ENCODE measurements around the gene UBQLN4.

The UBQLN4 gene

DNA sequence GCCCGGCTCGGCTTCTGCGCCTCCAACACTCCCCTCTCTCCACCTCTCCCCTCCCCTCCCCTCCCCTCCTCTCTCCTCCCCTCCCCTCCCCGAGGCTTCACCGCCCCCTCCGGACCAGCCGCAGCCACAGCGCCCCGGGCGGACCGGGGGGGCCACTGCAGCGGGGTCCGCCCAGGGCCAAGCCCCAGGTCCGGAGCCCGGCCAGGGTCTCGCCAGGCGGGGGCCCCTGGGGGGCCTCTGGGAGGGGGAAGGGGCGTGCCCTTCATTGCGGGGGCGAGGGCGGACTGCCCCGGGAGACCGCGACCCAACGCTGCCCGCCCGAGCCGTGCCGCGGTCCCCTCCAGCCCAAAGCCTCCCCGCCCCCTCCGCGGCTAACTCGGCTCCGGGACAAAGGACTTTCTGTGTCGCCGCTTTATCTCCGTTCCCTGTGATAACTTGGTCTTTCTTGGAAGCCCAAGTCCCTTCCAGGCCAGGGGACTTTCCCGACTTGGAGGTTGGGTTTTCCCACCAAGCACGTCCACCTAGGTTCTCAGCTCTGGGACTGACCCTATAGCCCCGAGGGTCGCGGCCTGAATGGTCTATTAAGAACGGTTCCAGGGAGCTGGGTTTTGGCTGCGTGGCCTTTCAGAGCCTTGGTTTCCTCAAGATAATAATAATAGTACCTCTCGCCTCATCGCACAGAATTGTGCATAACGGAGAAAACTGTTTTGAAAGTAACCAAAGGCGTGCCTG is at the start of gene UBQLN4:
Gene UBQLN4, minus strand, starts transcription at position 31 of the 732 bp plus-strand sequence. CDS start 97 bp downstream, outside the sequence.
- DNase-seq (ENCODE audit: low read depth in 2 of 2), result peak; percentile 81 to 83

DNA sequence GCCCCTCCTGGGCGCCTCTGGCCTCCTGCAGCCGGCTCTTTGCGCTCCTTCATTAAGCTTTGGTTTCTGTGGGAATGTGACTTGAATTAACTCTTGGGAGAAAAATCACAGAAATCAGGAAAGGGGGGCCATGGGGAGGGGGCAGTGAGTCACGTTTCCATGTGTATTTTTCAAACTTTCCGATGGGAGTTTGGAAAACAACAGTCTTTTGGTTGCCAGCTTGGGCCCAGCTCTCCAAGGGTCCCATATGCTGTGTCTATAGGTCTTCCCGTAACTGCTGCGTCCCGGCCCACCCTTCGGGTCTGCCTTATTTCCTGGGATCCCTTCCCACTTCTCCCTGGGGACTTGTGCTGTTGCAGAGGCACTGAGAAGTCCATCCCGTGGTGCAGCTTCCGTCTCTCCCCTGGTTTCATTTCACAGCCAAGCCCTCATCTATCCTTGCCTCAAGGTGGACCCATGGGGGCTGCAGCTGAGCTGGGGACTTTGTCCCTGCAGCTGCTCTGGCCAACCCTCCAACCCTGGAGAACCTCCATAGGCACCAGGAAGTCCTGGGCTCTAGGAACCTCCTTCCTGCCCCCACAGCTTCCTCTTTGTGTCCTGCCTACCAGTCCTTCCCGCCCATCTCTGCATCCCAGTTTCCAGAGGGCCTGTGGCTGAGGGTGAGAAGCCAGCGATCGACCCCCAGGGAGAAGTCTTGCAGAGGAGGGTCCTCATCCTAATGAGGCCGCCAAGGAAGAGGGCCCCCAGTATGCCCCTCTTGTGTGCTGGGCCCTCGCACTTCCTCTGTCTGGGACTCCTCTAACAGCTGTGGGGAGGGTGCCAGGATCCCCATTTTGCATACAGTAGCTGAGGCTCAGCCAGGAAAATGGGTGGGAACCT is 49.3 kb upstream of the UBQLN4 start:
- no peak for DNase-seq (ENCODE audit: low read depth in 2 of 2)

GRCh38 chr1:156101880-156102279 is 48.3 kb upstream of the UBQLN4 start:
- DNase-seq (ENCODE audit: low read depth in 2 of 2), result no peak

GRCh38 chr1:156100205-156100995 is 46.8 kb upstream of the UBQLN4 start:
- no peak for DNase-seq (ENCODE audit: low read depth in 2 of 2)

DNA sequence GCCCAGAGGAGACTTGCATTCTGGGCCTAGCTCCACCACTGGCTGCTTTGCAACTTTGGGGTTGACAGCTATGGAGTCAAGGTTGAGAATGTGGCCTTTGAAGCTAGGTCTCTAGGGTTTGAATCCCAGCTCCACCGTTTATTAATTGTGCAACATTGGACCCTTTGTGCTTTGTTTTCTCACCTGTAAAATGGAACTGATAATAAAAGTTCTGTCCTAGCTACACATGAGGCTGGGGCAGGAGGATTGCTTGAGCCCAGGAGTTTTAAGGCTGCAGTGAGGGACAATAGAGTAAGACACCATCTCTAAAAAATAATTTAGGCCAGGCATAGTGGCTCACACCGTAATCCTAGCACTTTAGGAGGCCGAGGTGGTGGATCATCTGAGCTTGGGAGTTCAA is 45.7 kb upstream of the UBQLN4 start:
- no peak for DNase-seq (ENCODE audit: low read depth in 2 of 2)

- no peak for DNase-seq (ENCODE audit: low read depth in 2 of 2)
Measured at GRCh38 chr1:156098784-156099183, 45.2 kb upstream of the UBQLN4 start.

DNA sequence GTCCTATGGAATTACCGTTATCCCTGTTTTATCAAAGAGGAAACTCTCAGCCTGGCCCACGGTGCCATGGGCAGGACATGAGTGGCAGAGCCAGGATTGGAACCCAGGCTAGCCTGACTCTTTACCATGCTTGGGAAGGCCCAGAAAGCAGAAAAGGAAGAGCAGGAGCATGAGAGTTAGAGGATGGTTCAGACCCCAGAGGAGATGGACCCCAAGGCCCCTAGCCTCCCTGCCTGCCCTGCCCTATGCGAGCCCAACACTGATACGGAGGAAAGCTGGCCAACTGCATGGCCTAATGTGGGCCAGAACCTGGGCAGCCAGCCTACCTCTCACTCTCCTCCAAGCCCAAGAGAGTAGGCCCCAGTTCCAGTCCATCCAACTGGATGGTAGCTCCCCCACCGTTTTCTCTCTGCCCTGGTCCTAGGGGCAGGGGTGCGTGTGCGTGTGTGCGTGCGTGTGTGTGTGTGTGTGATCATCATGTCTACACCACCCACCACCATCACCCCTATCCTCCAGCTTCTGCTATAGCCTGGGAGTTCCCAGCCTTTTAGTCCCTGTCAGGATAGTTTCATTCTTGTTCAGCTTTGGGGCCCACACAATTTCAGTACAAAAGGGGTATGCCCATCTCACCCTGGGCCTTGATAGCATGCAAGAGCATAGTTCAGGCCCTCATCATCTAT is 44.0 kb upstream of the UBQLN4 start:
- DNase-seq (ENCODE audit: low read depth in 2 of 2), result no peak

- peak; percentile 79 to 81 for DNase-seq (ENCODE audit: low read depth in 2 of 2)
Measured at GRCh38 chr1:156096640-156097391, 43.2 kb upstream of the UBQLN4 start.

GRCh38 chr1:156095906-156096508 is 42.4 kb upstream of the UBQLN4 start:
- no peak for DNase-seq (ENCODE audit: low read depth in 2 of 2)

GRCh38 chr1:156091610-156092009 is 38.0 kb upstream of the UBQLN4 start:
- DNase-seq (ENCODE audit: low read depth in 2 of 2), result no peak

GRCh38 chr1:156090840-156091188 is 37.2 kb upstream of the UBQLN4 start:
- DNase-seq (ENCODE audit: low read depth in 2 of 2), result peak; percentile 90 to 91

- DNase-seq (ENCODE audit: low read depth in 2 of 2), result no peak
Measured at GRCh38 chr1:156090138-156090839, 36.7 kb upstream of the UBQLN4 start.

DNA sequence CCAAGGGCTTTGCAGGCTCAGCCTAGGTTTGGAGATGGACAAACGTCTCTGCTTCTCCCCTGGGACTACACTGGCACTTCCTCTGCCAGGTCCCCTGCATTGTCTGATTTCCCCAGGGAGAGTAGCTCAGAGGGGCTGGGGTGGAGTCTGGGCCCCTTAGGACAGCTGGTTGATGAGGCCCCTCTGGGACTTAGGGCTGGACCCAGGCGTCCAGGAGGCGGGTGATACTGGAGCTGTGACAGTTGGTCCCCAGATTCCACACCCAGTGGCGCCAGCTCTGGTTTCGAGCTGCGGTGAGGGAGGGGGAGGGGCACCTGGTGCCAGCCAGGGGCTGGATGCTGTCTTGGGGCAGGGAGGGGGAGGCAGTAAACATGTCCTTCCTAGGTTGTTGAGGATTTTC is 36.1 kb upstream of the UBQLN4 start:
- DNase-seq (ENCODE audit: low read depth in 2 of 2), result no peak

DNA sequence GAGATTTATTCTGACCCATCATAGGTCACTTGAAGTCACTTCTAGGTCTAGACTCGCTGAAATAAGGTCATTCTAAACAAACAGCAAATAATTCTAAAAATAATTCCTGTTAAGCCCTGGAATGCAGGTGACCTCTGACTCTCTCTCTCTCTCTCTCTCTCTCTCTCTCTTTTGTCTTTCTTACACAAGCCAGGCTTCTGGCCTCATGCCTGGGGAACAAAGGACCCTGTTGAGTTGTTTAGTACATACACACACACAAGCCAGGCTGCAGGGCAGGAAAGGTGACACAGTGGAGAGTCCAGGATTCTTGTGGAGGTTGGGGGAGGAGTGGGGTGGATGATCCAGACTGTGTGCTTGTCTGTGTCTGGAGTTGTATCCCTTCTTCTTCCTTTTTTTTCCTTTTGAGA is 32.7 kb upstream of the UBQLN4 start:
- DNase-seq (ENCODE audit: low read depth in 2 of 2), result no peak

- no peak for DNase-seq (ENCODE audit: low read depth in 2 of 2)
Measured at GRCh38 chr1:156083800-156084790, 30.5 kb upstream of the UBQLN4 start.

- DNase-seq (ENCODE audit: low read depth in 2 of 2), result peak; percentile 36 to 56
Measured at GRCh38 chr1:156082309-156083091, 28.9 kb upstream of the UBQLN4 start, which contains the start of gene MEX3A. Gene MEX3A (minus strand): TSS chr1:156082465. CDS start chr1:156081998, 467 bp downstream.

GRCh38 chr1:156081917-156082308 is 28.3 kb upstream of the UBQLN4 start:
- DNase-seq (ENCODE audit: low read depth in 2 of 2), result no peak

All from stimulated activated CD4-positive, alpha-beta T cell treated with anti-CD3 and anti-CD28 coated beads, Interleukin-1b, Interleukin-23, amount 100 ng/mL, for 4 hours (primary cell).